Epithelial cell of esophagus (primary cell): ENCODE results near the gene ZNF579.
A peak's percentile ranks its signal among the peaks of the same experiment; 100 is the strongest.

Experiments
- DNase-seq: peaks from one replicate; pipeline ENCODE4 v3.0.0; 2010; ENCODE audit warnings: low read depth
- H3K4me3 ChIP-seq: 2 replicates; pipeline ENCODE4 v1.5.1; 2011; ENCODE audit warnings: mild to moderate bottlenecking, low read length, control low read depth
- CTCF ChIP-seq: IDR thresholded peaks from 2 replicates; pipeline ENCODE4 v1.5.1; 2011; ENCODE audit warnings: low read depth, mild to moderate bottlenecking, low read length, control low read depth, inconsistent platforms; ENCODE audit not compliant: insufficient read depth; ENCODE audit errors: missing control alignments

Gene ZNF579

DNA sequence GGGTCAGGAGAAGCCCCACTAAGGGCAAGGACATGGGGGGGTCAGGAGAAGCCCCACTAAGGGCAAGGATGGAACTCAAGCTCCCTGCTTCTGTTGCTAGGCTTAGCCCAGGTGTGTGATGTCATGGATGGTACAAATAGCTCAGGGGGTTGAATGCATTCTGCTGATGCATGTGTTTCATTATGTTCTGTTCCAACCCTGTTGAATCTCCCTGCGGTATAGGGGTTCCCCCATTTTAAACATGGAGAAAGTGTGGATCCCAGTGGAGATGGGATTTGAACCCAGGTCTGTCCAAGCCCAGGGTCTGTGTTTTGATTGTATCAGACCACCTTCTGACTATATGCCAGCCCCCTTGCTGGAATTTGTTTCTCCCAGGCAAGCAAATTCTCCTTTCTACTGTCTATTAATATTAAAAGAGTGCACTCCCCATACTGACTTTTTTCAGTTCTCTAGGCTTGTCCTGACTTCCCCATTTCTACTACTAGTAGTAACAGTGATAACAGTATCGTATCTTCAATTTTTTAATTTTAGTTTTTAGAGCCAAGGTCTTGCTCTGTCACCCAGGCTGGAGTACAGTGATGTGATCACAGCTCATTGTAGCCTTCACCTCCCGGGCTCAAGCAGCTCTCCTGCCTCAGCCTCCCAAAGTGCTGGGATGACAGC is 31.5 kb upstream of the ZNF579 start:
- TF ChIP-seq CTCF: no peak
- H3K4me3 ChIP-seq: no peak overlapping the region
- no peak for DNase-seq

DNA sequence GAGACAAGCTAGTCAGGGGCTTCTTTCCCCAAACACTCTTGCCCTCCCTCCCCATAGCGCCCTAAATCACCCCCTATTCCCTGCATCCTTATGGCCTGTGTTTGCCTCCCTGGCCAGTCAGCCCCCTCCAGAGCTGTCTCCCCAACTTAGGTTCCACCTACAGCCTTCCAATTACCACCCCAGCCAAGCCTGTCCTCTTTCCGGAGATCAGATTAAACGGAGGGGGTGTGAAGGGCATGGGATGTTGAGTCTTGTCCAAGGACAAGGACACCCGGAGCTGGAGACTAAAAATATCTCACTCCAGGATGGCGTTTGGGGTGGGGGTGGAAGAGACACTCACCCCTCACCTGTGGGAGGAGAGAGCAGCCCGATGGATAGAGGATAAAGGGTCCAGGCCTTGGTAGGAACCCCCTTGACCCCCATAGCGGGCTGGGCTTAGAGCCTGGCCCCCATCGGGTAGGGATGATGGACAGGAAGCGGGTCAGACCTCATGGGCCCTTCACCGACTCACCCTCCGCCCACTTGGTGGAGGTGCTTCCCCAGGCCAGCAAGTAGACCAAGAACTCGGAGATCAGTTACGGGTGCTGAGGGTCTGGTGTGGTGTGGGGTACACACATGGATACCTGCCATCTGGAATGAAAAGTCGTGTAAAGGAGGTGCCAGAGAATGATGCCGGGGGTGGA is 30.8 kb upstream of the ZNF579 start:
- DNase-seq: no peak
- H3K4me3 ChIP-seq: no peak overlapping the region
- no peak for TF ChIP-seq CTCF

GRCh38 chr19:55609326-55609725 is 28.7 kb upstream of the ZNF579 start:
- no peak overlapping the region for H3K4me3 ChIP-seq
- DNase-seq: no peak
- TF ChIP-seq CTCF: no peak

DNA sequence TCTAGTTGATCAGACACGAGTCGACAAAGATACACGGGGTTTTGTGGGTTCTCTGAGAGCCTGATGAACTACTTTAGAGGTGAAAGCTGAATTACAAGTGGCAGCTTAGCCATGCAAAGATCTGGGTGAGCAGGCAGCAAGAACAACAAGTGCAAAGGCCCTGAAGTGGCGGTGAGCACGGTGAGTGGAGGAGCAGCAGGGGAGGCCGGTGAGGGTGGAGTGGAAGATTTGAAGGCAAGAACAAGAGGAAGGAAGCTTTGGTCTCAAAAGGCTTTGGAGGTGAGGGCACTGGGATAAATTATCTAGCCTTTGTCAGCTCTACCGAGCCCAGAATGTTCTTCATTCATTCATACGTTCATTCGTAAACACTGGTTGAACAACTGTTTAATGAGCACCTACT is 26.2 kb upstream of the ZNF579 start:
- DNase-seq: no peak
- TF ChIP-seq CTCF: no peak
- H3K4me3 ChIP-seq: peak overlapping the region; percentile 79

DNA sequence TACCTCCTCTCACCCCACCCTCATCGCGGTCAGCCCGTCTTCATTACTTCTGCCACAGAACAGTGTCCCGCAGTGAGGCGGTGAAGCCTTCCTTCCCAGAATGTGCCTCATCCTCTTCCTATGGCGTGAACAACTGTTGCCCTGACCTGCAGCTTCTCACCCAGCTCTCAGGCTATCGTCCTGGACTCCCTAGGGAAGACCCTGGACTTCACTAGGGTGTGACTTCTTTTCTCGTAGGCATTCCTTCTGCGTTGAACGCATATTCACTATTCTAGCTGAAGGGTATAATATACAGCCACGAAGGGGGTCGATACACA is 25.8 kb upstream of the ZNF579 start:
- no peak for DNase-seq
- peak overlapping the region; percentile 79 for H3K4me3 ChIP-seq
- no peak for TF ChIP-seq CTCF

DNA sequence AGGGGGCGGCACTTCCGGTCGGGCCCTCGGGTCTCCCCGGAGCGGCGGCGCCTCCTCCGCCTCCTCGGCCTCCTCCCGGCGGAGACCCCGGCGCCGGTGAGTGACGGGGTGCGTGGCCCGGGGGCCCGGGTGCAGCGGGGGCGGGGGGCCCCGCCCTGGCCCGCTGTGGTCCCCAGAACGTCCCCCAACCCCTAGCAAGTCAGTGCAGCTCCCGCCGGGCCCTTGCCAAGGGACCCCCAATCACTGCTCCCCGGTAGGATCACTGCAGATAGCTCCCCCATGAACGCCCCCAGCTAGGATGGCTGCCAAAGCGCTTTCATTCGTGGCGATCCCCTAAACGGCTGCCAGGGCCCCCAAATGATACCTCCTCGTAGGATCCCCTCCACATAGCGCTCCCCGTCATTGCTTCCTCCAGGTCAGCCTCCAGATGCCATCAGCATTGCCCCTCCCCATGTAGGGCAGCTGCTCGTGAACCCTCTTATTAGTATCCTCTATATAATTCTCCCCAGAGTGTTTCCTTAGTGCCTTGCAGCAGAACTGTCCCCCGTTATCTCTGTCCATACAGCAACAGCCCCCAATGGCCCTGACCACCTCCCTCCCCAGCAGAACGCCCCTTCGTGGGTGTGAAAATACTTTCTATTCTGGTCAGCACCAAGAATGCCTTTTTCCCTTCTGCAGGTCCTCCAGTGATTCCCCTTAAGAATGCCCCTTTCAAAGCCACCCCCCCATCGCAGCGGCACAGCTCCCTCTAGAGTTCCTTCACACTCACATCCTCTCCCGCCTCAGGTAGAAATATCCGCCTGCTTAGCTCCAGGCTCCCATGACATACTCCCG is 25.2 kb upstream of the ZNF579 start, which contains the start of gene ZNF865:
ZNF865 (plus strand) TSS at position 11 of the 834 bp plus-strand sequence. CDS start 7,972 bp downstream, outside the sequence.
- DNase-seq: peak; percentile 89
- peak; percentile 83 for TF ChIP-seq CTCF
- H3K4me3 ChIP-seq: peak within 1 kb of the TSS; percentile 79
